Panc1 (cell line): Measurements from ENCODE around the gene SEBOX. TPM values are rescaled to one million over a fixed set of nuclear protein-coding genes. Genes with fewer than 3 reads are reported as not detected.

Experiments used
- ATAC-seq: fragments of 200-7000 bp; cut with Tn5 transposase; 2 replicates; pipeline ENCODE4 v1.9.1; 2020; ENCODE audit warnings: mild to moderate bottlenecking, moderate library complexity
- BruUV-seq: library from RNA; stranded (reverse); fragments of 400-500 nt; replicated peaks from 2 replicates; lab custom pipeline; 2021; lab: Mats Ljungman, UMichigan
- CTCF ChIA-PET: fragments of 300-600 bp; sonication (Branson Sonifier 250); formaldehyde crosslinking; loops from one replicate; lab custom pipeline; 2022; ENCODE audit warnings: antibody characterized with exemption; lab: Charles Lee
- POLR2A ChIA-PET: fragments of 300-600 bp; sonication (Branson Sonifier 250); formaldehyde crosslinking; loops from one replicate; lab custom pipeline; 2022; ENCODE audit warnings: antibody characterized with exemption; lab: Charles Lee
- DNase-seq: peaks from one replicate; pipeline ENCODE4 v3.0.0-alpha.2; 2010; ENCODE audit warnings: low read depth, low spot score
- H3K27ac ChIP-seq: 2 replicates; pipeline ENCODE4 v1.5.1; 2011; ENCODE audit warnings: mild to moderate bottlenecking, low read length, inconsistent platforms
- H3K27me3 ChIP-seq: fragments of 200-500 bp; sonication (Bioruptor generic); 2 replicates; pipeline ENCODE4 v1.6.0; 2014; ENCODE audit warnings: low read length, inconsistent platforms; ENCODE audit not compliant: control insufficient read depth, insufficient read depth
- H3K36me3 ChIP-seq: fragments of 200-500 bp; sonication (Bioruptor generic); 2 replicates; pipeline ENCODE4 v1.5.1; 2014; ENCODE audit warnings: inconsistent platforms, mild to moderate bottlenecking, low read length, moderate library complexity; ENCODE audit not compliant: control insufficient read depth, insufficient read depth
- H3K4me1 ChIP-seq: 2 replicates; pipeline ENCODE4 v1.5.1; 2011; ENCODE audit warnings: inconsistent platforms, mild to moderate bottlenecking, low read length, moderate library complexity; ENCODE audit not compliant: control insufficient read depth, insufficient read depth
- H3K4me3 ChIP-seq, 2 experiments: 2 replicates each; pipeline ENCODE4 v1.5.1; 2011 to 2012; ENCODE audit warnings: low read depth in 2 of 2, low read length in 2 of 2, mild to moderate bottlenecking in 2 of 2, inconsistent platforms in 1 of 2, moderate library complexity in 1 of 2
- H3K9me3 ChIP-seq: fragments of 200-500 bp; sonication (Bioruptor generic); 2 replicates; pipeline ENCODE4 v1.5.1; 2014; ENCODE audit warnings: low read depth, mild to moderate bottlenecking, inconsistent platforms, low read length, moderate library complexity; ENCODE audit not compliant: control insufficient read depth, insufficient read depth
- POLR2AphosphoS5 ChIP-seq: IDR thresholded peaks from 2 replicates; pipeline ENCODE4 v1.6.1; 2012; ENCODE audit warnings: mild to moderate bottlenecking, low read depth, low read length, moderate library complexity
- SIN3A ChIP-seq: IDR thresholded peaks from 2 replicates; pipeline ENCODE4 v1.6.1; 2012; ENCODE audit warnings: low read depth, mild to moderate bottlenecking, low read length, moderate library complexity, borderline replicate concordance; ENCODE audit not compliant: insufficient read depth
- TCF7L2 ChIP-seq: IDR thresholded peaks from 2 replicates; pipeline ENCODE4 v1.6.1; 2011; ENCODE audit warnings: mild to moderate bottlenecking, low read depth, low read length, inconsistent platforms
- in situ Hi-C: cut with HindIII; loops from 2 replicates; pipeline ENCODE4 v1.10.0; 2016; ENCODE audit warnings: low sequenced_read_pairs, low pct_unique_long_range_greater_than_20kb
- intact Hi-C: fragments of 100-400 bp; cut with micrococcal nuclease; formaldehyde crosslinking; loops from one replicate; pipeline ENCODE4 v1.10.0; 2022; ENCODE audit not compliant: unreplicated experiment
- total RNA-seq: library from RNA; stranded (reverse); gene quantifications from one replicate; pipeline ENCODE4 v1.2.1, GENCODE V29; 2021; ENCODE audit not compliant: unreplicated experiment
- TF ChIP-seq, protein P1 (sequence below), 2 experiments: IDR thresholded peaks; 2 replicates each; pipeline ENCODE4 v1.6.1; 2011 to 2012; ENCODE audit warnings: low read depth in 2 of 2, control low read depth in 1 of 2, low read length in 1 of 2, mild to moderate bottlenecking in 1 of 2, moderate library complexity in 1 of 2; ENCODE audit not compliant: insufficient read depth in 1 of 2
- TF ChIP-seq, protein P2 (sequence below): fragments of 450-650 bp; IDR thresholded peaks from 2 replicates; pipeline ENCODE4 v1.5.1; 2017; ENCODE audit warnings: mild to moderate bottlenecking

SEBOX gene
- total RNA-seq, 1 experiment from 2014 or later: not detected

DNA sequence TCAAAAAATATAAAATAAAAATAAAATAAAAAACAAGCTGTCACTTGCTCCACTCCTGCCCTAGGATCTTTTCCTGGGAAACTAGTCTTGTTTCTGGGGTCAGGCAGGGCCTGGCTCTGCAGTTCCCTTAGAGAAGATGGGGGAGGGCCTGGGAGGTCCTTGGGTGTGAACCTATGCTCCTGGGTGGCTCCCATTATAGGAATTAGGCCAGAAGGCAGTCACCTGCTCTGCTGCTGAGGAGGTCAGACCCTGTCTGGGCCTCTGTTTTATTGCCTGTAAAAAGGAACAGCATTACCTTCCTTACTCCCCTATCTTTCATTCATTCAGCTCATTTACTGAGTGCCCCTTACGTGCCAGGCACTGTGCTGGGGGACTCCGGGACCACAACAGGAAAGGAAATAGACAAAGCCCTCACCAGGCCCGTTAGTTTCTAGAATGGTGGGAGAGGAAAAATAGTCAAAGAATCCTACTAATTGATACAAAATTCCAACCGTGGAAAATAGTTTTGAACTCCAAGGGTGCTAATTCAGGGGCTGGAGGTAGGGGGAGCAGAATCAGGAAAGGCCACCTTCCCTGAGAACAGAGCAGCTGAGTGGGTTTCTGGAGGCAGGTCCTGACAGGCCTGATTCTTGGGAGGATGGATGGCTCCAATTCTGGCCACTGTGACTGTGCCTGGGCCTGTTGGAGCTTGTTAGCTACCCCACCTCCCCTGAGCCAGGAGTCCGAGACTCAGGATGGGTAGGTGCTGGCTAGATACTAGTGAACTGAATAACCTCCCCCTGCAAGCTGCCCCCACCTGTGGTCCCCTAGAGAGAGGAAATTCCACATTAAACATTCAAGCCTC is 42.4 kb upstream of the SEBOX start:
- intact Hi-C loops (no loop called here), in situ Hi-C loops (no loop called here)
- BruUV-seq: no TSS peak
- H3K36me3 ChIP-seq: no peaks in the 10 kb centered on the region
- ChIA-PET CTCF (interaction anchor here (1.1 kb wide), 1 partner anchor 9 kb away, joined by 4 read pairs; no protein-coding TSS in a partner anchor), POLR2A (no interaction called here)
- DNase-seq (no peak), ATAC-seq (no peak)
- H3K4me3 ChIP-seq: no peak overlapping the region
- peaks cover 8% of the 10 kb centered on the region for H3K4me1 ChIP-seq
- H3K9me3 ChIP-seq: no peaks in the 10 kb centered on the region
- no peaks in the 10 kb centered on the region for H3K27me3 ChIP-seq
- H3K27ac ChIP-seq: no peak overlapping the region
- TF ChIP-seq, protein P1, sequence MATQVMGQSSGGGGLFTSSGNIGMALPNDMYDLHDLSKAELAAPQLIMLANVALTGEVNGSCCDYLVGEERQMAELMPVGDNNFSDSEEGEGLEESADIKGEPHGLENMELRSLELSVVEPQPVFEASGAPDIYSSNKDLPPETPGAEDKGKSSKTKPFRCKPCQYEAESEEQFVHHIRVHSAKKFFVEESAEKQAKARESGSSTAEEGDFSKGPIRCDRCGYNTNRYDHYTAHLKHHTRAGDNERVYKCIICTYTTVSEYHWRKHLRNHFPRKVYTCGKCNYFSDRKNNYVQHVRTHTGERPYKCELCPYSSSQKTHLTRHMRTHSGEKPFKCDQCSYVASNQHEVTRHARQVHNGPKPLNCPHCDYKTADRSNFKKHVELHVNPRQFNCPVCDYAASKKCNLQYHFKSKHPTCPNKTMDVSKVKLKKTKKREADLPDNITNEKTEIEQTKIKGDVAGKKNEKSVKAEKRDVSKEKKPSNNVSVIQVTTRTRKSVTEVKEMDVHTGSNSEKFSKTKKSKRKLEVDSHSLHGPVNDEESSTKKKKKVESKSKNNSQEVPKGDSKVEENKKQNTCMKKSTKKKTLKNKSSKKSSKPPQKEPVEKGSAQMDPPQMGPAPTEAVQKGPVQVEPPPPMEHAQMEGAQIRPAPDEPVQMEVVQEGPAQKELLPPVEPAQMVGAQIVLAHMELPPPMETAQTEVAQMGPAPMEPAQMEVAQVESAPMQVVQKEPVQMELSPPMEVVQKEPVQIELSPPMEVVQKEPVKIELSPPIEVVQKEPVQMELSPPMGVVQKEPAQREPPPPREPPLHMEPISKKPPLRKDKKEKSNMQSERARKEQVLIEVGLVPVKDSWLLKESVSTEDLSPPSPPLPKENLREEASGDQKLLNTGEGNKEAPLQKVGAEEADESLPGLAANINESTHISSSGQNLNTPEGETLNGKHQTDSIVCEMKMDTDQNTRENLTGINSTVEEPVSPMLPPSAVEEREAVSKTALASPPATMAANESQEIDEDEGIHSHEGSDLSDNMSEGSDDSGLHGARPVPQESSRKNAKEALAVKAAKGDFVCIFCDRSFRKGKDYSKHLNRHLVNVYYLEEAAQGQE (IDR thresholded peaks at IDR 0.05; ENCODE audit: insufficient read depth in 1 of 2, low read depth in 2 of 2, low read length in 1 of 2): no peak
- no peak for TF ChIP-seq TCF7L2
- no peak for TF ChIP-seq POLR2AphosphoS5
- TF ChIP-seq, protein P2, sequence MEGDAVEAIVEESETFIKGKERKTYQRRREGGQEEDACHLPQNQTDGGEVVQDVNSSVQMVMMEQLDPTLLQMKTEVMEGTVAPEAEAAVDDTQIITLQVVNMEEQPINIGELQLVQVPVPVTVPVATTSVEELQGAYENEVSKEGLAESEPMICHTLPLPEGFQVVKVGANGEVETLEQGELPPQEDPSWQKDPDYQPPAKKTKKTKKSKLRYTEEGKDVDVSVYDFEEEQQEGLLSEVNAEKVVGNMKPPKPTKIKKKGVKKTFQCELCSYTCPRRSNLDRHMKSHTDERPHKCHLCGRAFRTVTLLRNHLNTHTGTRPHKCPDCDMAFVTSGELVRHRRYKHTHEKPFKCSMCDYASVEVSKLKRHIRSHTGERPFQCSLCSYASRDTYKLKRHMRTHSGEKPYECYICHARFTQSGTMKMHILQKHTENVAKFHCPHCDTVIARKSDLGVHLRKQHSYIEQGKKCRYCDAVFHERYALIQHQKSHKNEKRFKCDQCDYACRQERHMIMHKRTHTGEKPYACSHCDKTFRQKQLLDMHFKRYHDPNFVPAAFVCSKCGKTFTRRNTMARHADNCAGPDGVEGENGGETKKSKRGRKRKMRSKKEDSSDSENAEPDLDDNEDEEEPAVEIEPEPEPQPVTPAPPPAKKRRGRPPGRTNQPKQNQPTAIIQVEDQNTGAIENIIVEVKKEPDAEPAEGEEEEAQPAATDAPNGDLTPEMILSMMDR: no peak
- no peak for TF ChIP-seq SIN3A

DNA sequence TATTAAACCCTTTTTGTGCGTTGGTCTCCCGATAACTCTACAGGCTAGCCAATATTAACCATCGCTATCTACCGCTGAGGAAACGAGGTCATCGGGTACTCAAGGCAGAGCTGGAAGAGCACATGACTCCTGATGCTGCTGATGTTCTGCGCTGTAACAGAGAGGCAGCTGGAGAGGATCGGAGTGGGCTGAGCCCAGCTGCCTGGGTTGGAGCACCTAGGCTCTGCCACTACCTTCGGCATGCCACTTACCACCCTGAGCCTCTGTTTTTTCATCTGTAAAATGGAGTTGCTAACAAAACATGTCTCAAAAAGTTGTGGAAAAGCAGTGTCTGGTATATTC is 41.4 kb upstream of the SEBOX start:
- BruUV-seq: no TSS peak
- Histone ChIP-seq H3K36me3 (no peaks in the 10 kb centered on the region), H3K4me3 (peak overlapping the region; percentile 59 to 73), H3K4me1 (peaks cover 8% of the 10 kb centered on the region), H3K27ac (peak overlapping the region; percentile 4; the same call in 1 of the 2 replicates), H3K9me3 (no peaks in the 10 kb centered on the region), H3K27me3 (no peaks in the 10 kb centered on the region)
- ChIA-PET CTCF (interaction anchor here (1.1 kb wide), 1 partner anchor 10 kb away, joined by 4 read pairs; no protein-coding TSS in a partner anchor), POLR2A (no interaction called here)
- ATAC-seq (peak; percentile 38), DNase-seq (no peak)
- TF ChIP-seq, protein P2: no peak
- TF ChIP-seq TCF7L2: no peak
- TF ChIP-seq POLR2AphosphoS5: no peak
- TF ChIP-seq, protein P1 (IDR thresholded peaks at IDR 0.05; ENCODE audit: insufficient read depth in 1 of 2, low read depth in 2 of 2, low read length in 1 of 2): no peak
- TF ChIP-seq SIN3A: no peak
- in situ Hi-C loops: no loop called here
- intact Hi-C loops: no loop called here
